Uterus (tissue), 2 donors: ENCODE results near the gene VPS11.
A peak's percentile ranks its signal among the peaks of the same experiment; 100 is the strongest.

Experiments used
- CTCF ChIP-seq, 4 experiments: fragments of 200-600 bp in 2 of 4; fragments of 450-650 bp in 2 of 4; sonication (generic) in 2 of 4; IDR thresholded peaks; one replicate each; pipeline ENCODE4 v1.5.1; 2016 to 2019; ENCODE audit warnings: antibody characterized with exemption in 4 of 4, mild to moderate bottlenecking in 2 of 4, moderate library complexity in 1 of 4
- POLR2A ChIP-seq, 2 donors: fragments of 450-650 bp; IDR thresholded peaks; one replicate each; pipeline ENCODE4 v1.6.1; 2016; ENCODE audit warnings: antibody characterized with exemption in 2 of 2, mild to moderate bottlenecking in 1 of 2, moderate library complexity in 1 of 2

DNA sequence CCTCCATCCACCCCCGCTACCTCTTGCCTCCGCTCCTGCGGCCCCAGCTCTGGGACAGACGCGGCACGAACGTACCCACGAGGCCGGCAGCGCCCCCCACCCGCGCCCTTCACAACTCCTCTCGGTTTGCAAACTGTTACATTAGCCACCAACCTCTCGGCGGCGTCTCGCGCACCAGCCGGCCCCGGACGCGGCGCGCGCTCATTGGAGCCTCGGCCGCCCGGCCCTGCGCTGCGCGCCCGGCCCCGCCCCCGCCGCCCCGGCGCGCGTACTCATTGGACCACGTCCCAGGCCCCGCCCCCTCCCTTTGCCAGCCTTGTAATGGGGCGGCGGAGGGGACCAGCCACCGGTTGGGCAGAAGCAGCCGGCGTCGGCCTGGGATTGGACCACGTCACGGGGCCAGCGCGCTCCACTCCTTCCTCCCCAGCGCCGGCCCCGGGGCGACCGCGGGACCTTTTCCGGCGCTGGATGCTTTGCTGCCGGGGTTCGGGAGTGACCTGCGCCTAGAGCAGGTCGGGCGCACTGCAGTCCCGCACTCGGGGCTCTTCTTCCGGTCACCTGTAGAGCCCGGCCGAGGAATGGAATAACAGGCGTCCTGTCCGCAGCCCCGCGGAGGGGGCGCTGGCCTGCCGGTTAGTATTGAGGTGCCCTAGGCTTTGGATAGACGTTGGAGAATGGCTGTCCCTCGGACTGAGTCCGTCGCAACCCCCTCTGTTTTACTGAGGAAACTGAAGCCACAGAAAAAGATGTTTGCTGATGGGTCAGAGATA is 10.4 kb upstream of the VPS11 start, which contains the start of gene HYOU1:
- TF ChIP-seq POLR2A (IDR thresholded peaks at IDR 0.05), result peak; percentile 74 to 83
- peak in 1 of 4 experiments; percentile 37 for TF ChIP-seq CTCF (IDR thresholded peaks at IDR 0.05)
